ENCODE data around the gene IRF2BPL.

The IRF2BPL gene

DNA sequence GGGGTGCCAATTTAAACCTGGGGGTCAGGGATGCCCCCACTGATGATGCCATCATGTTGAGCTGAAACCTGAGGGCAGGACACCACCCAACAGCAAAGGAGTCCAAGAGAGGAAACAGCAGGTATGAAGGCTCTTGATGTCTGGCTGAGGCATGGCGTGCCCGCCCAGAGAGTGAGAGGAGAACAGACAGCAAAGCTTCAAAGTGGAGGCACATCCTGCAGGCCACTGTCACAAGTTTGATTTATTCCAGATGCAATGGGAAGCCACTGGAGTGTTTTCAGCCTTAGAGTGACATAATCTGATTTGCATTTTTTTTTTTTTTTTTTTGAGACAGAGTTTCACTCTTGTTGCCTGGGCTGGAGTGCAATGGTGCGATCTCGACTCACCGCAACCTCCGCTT is 34.8 kb downstream of the IRF2BPL start:
- in situ Hi-C loops (cut with MboI; ENCODE audit: low sequenced_read_pairs) = no loop called here

- in situ Hi-C loops (cut with MboI; ENCODE audit: low sequenced_read_pairs) = no loop called here
Measured at GRCh38 chr14:76990084-76990483, 38.4 kb downstream of the IRF2BPL start.

DNA sequence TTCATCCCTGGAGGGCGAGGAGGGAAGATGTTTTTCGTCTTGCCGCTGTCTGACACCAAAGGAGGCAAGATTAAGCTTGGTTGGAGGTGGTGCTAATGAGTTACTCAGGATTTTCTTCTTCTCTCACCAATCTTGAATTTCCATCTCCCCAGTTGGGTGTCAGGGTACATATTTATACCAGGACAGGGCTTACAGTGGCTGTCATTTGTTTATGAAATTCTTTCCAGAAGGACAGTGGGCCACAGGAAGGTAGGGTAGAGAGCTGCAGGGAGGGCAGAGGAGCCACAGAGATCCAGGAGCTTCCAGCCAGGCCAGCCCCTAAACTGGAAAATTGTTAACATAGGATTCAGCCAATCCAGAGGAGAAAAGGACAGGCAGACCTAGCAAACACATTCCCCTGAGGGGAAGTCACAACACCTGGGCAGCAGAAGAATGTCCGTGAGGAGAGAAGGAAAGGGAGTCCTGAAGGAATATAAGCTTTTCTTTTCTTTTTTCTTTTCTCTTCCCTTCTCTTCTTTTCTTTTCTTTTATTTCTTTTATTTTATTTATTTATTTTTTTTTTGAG is 40.5 kb downstream of the IRF2BPL start:
- in situ Hi-C loops (cut with MboI; ENCODE audit: low sequenced_read_pairs) = no loop called here

DNA sequence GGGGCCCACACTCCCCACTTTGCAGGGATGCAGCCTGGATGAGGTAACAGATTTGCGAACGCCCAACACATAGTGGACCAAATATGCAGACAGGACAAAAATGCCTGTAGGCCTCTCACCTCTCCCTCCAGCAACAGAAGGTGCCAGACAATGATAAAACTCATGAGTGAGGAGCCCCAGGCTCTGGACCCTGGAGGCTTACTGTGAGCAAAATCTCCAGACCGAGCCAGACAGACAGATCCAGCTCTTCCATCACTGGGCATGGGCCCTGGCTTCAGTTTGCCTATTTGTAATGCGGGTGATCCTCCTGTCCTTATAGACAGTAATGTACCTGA is 42.3 kb downstream of the IRF2BPL start:
- in situ Hi-C loops (cut with MboI; ENCODE audit: low sequenced_read_pairs) = no loop called here

GRCh38 chr14:76985540-76986230 is 42.8 kb downstream of the IRF2BPL start:
- in situ Hi-C loops (cut with MboI; ENCODE audit: low sequenced_read_pairs) = no loop called here

DNA sequence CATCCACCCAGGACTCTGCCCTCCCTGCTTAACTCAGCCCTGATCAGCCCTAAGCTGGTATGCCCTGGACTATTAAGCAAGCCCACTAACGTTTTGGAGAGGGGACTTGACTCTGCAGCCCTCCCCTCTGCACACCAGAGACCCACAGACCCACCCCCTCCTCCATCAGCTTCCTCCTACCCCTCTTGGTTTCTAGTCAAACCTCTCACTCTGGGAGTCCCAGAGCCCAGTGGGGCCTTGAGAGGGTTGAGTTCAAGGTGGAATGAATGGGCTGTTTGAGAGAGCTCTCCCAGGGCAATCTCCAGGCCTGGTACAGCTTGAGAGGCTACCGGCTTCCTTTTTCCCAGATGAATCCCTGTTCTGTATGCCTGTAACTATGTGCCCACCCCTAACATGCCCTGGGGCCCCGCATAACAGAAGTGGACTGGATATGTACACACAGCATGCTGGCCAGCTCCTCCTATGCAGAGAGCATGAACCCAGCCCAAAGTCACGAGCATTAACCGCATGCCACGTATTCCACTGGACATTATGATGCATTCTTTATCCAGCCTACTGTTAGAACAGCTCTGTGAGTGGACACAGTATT is 43.6 kb downstream of the IRF2BPL start:
- in situ Hi-C loops (cut with MboI; ENCODE audit: low sequenced_read_pairs) = no loop called here

GRCh38 chr14:76984297-76984696 is 44.2 kb downstream of the IRF2BPL start:
- in situ Hi-C loops (cut with MboI; ENCODE audit: low sequenced_read_pairs) = no loop called here

- in situ Hi-C loops (cut with MboI; ENCODE audit: low sequenced_read_pairs) = no loop called here
Measured at GRCh38 chr14:76981670-76982069, 46.8 kb downstream of the IRF2BPL start.

DNA sequence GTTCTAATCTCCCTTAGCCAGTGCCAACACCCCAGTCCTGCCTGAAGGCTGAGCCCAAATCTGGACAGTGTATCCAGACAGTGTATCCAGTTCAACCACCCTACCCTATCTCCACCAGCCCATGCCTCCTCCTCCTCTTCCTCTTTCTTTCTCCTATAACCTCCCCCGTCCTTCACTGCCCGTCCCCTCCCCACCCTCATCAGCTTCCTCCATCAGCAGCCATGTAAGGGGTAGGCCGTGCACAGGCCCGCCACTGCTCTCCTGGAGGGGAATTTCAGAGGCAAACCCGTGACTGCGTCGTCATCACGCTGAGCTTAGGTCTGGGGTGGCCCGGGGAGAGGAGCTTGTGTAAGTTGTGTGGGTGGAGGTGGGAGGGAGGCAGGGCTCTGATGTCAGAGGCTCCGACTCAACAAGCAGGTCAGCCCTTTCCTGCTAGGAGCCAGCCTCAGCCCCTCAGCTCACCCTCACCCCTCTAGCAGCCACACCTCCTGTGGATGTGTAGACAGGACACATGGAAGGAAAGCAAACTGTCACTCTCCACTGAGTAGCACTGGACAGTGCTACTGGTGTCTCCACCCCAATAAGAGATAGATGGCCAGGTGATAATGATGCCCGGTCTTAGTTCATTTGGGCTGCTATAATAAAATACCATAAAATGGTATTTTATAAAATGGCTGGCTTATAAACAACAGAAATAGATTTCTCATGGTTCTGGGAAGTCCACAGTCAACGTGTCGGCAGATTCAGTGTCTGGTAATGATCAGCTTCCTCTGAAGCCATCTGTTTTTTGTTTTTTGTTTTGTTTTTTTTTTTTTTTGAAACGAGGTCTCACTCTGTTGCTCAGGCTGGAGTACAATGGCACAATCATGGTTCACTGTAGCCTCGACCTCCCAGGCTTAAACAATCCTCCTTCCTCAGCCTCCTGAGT is 50.5 kb downstream of the IRF2BPL start:
- in situ Hi-C loops (cut with MboI; ENCODE audit: low sequenced_read_pairs) = no loop called here

GRCh38 chr14:76976240-76977005 is 52.1 kb downstream of the IRF2BPL start:
- in situ Hi-C loops (cut with MboI; ENCODE audit: low sequenced_read_pairs) = no loop called here

DNA sequence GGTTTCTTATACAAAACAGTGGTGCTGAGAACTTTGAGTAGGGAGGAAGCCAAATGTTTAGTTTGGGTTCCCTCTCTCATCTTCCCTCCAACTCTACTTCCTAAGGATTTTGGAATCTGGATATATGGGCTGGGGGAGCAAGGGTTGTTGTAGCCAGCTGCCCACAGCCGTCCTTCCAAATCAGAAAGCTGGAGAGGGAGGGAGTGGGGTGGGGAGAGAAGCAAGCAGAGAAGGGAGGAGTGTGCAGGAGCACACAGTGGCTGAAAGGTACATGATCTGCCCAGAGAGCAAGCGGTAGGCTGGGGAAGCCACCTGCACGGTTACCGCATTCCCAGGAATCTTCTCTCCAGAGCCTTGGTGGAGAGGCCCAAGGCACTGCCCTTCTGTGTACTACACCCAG is 52.7 kb downstream of the IRF2BPL start:
- in situ Hi-C loops (cut with MboI; ENCODE audit: low sequenced_read_pairs) = no loop called here

GRCh38 chr14:76975051-76975450 is 53.5 kb downstream of the IRF2BPL start:
- in situ Hi-C loops (cut with MboI; ENCODE audit: low sequenced_read_pairs) = no loop called here

Data from HL-60/S4 treated with phorbol 12-myristate 13-acetate at 8.2 ng/mL for 4 days and 3 days (cell line).